SIG-M5 treated with dmso at 0.1 percent for 504 hours (cell line): ENCODE data around the gene KLHL29.

Experiments used
- DNase-seq: peaks from one replicate; lab custom pipeline; 2025; ENCODE audit not compliant: unreplicated experiment; lab: John Stamatoyannopoulos, UW

The KLHL29 gene

GRCh38 chr2:23447405-23447804, 62.4 kb downstream of the KLHL29 start:
- DNase-seq: no peak

DNA sequence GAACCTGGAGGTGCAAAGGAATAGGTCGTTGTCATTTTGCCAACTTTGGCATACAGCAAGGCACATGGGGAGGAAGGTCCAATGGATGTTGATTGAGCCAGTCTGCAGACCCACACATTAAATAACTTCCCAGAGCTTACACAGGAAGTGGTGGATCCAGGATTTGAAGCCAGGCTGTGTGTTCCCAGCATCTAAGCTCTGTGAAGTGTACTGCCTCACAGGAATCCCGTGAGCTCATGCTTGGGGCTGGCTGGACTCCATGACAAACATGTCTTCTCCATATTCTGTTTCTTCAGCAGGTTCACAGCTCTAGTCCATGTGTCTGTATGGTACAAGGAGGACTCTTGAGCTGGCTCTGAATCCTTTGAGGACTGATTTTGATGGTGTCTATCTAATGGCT, 63.9 kb downstream of the KLHL29 start:
- DNase-seq: no peak

- DNase-seq: peak; percentile 63
Measured at GRCh38 chr2:23449413-23449812, 64.4 kb downstream of the KLHL29 start.

- DNase-seq: no peak
Measured at GRCh38 chr2:23449831-23450331, 64.9 kb downstream of the KLHL29 start.

- no peak for DNase-seq
Measured at GRCh38 chr2:23452372-23452771, 67.4 kb downstream of the KLHL29 start.

DNA sequence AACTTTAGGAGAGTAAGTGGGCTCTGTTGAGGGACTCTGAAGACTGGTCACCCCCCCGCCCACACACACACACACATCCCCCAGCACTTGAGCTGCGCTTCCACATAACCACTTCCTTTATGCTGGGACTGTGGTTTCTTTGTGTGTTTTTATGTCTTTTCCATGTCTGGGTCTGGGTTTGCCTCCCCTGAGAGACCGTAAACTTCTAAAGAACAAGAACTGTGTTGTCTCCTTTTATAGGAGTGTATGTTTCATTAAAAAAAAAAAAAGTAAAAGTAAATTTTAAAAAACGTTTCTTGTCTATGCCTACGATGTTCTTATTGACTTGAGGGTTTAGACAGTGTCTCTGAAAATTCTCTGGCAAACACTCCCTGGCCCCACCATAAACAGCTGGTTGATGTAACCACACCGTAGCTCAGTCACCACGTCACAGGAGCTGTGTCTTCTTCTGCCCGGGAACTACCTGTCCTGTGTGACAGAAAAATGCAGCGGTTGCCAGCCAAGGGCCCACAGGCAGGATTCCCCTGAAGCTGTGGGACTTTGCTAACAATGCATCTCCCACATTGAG, 68.0 kb downstream of the KLHL29 start:
- DNase-seq: peak; percentile 30

DNA sequence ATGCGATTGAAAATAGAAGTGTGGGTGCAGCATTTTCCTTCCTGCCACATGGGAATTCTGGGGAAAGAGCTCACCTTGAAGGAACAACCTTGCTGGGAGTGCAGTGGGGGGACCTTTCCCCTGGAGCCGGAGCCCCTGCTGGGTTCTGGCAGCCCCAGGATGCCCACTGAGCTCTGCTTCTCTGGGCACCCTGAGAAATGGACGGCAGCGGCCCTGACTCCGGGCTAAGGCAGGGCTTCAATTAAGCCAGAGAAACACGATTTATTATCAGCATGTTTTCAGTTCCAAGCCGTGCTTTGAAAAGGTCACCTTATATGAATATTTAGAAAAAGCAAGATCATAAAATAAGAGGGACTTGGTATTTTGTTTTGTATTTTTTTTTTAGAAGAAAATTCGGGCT, 68.5 kb downstream of the KLHL29 start:
- DNase-seq: no peak

- DNase-seq: no peak
Measured at GRCh38 chr2:23453836-23454460, 69.0 kb downstream of the KLHL29 start.

DNA sequence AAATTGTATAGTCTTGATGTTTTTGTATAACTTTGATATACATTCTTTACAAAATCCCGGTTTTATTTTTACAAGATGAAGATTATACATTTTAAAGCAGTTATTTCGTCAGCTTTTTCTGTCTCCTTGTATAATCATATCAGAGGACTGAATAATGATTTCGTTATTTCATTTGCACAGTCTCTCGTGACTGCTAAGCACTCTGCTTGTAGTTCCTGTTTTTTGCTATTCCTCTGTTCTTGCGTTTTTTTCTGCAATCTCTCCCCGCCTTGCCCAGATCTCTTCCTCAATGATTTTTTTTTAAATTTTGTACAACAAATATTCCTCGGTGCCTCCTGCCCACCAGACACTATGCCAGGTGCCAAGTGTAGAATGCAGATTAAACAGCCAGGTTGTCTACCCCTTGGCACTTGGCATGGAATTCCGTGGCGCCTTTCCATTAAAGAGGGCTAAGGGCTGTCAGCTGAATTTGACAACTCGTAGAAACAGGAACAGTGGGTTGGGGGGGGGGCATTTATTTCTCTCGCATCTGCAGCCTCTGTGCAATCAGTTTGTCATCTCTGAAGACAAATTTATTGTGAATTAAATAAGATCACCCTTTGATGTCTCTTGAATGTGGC, 69.6 kb downstream of the KLHL29 start:
- peak; percentile 73 for DNase-seq

DNA sequence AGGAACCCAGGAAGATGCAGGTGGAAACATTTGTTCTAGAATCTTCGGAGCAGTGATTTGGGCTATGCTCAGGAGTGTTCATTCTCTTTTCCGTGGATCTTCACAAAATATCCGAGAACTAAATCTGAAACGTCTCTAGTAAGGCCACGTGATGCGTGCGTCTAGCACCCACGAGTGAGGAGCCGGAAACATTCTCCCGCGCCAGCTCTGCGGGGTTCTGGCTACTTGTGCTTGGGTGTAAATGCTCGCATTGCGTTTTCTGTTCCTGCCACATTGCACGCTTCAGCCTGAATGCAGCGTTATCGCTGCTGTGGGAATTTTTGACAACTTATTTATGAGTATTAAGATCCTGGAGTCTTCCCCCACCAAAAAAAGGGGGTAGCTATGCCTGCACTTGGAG, 71.4 kb downstream of the KLHL29 start:
- no peak for DNase-seq

DNA sequence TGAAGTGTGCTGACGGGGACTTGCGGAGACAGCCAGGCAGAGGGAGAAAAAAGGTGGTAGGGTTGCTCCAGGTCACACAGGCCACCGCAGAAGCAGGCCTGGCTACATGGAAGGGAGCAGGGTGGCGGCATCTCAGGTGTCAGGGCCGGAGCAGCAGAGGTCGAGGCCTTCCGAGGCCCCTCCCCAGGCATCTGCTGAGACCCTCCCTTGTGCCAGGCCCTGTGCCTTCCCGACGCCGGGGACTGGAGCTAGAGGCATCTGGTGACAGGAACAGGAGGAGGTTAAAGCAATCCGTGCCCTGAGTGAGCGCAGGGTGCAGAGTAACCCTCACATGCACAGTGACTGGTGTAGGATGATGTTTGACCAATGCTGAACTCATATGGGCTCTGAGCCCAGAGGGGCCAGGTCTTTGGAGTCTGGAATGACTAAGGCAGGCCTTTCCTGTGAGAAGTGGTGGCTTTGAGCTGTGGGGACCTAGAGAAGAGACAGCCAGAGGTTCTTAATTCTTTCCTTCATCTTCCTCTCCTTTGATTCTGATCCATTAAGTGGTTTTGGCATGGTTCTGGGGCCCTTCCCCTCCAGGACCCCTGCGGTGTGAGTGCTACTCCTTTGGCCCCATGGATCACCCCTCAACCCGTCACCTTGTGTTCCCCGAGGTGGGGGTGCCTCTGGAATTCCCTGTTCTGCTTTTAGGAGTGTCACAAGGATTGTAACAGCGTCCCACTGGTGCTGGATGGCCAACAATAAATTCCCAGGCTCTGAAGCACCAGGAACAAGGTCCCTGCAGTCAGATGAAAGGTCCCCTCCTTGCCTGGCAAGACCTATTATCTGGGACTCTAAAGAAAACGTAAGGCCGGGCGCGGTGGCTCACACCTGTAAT, 72.1 kb downstream of the KLHL29 start:
- DNase-seq: no peak

GRCh38 chr2:23457990-23458682, 73.2 kb downstream of the KLHL29 start:
- no peak for DNase-seq

- no peak for DNase-seq
Measured at GRCh38 chr2:23459032-23459431, 74.1 kb downstream of the KLHL29 start.

GRCh38 chr2:23460228-23460627, 75.2 kb downstream of the KLHL29 start:
- no peak for DNase-seq

- no peak for DNase-seq
Measured at GRCh38 chr2:23460993-23461392, 76.0 kb downstream of the KLHL29 start.

- DNase-seq: no peak
Measured at GRCh38 chr2:23464156-23464555, 79.2 kb downstream of the KLHL29 start.

GRCh38 chr2:23464905-23465537, 80.0 kb downstream of the KLHL29 start:
- DNase-seq: no peak

DNA sequence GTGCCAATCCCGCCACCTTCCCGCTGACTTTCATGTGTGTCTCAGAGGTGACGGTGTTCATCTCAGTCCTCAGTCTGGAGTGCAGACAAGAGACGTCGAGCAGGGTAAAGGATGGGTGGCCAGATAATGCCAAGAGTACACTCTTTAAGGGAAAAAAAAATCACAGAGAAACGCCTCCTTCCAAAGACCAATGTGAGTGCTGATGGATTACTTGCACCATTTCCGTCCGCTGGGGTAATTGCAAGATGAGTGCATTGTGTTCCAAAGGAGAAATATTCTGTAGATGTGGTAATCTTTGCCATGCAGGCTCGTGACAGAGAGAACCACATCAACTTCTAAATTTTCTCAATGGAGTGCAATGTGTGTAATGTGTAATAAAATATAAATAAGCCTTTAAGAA, 81.0 kb downstream of the KLHL29 start:
- no peak for DNase-seq

- no peak for DNase-seq
Measured at GRCh38 chr2:23467618-23468017, 82.6 kb downstream of the KLHL29 start.

DNA sequence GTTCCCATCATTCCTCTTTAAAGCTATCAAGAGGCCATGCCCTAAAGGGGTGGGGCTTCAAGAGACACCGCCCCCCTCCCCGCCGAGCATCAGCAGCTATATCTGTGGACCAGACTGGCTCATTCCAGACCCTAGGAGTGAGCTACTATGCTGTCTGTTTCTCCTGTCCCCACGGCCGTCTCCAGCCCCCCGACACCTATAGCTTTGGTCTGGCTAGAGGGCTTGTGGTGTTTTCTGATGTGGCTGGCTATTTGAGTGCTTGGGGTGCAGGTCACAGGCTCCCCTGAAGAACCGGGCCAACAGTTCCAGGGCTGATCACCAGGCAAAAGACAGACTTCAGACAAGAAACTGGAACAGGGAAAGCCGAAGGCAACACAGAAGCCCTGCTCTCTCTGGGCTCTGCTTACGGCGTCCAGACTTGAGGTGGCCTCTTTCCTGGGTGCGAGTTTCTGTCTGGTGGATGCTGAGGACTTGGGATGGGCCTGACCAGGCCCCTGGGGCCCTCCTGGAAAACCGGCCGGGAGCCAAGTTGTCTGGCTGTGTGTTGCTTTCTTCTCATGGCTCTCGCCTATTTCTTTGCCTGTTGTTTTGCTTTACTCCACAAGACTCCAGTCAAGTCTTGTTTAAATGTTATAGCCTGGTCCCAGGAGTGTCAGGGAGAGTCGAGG, 83.6 kb downstream of the KLHL29 start:
- no peak for DNase-seq
